Measurements from ENCODE around the gene SCN9A. TPM values are rescaled to one million over a fixed set of nuclear protein-coding genes. Genes with fewer than 3 reads are reported as not detected.
"Not testable (repeated sequence)": the region's sequence is repeated elsewhere in the genome, so short reads cannot be mapped to it uniquely, and the experiment has no call there.

SCN9A gene
- 25.5 TPM for total RNA-seq

DNA sequence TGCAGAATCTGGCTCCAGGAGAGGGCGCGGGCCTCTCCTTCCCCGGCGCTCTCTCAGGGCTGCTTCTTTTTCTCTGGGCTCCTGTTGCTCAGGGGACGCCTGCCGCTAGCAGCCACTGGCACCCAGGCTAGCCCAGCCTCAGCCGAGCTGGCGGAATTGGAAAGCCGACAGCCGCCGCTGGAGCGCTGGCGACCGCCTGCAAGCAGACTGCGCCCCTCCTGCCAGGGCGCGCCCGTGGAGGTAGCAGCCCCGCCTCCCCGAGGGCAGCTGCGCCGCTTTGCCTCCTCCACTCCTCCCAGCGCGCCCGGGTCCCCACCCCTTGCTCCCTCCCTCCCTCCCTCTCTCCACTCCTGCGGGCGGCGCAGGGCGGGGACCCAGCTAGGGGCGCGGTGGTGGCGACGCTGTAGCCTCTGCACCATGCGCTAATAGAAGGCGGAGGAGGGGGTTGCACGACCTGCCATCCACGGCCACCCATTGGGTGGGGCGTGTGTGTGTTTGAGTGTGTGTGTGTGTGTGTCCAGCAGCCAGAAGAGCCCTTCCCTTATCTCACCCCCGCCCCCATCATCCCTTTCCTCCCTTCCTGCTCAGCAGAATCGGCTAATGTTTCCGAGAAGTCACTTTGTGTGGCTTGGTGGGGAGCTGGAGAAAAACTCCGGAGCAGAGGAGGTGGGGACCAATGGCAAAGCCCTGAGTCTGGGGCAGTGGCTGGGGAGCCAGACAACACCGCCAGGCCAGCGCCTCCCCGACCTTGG lies at the start of gene SCN9A:
Gene SCN9A (minus strand): TSS at position 209 of the 752 bp plus-strand sequence. CDS start 64,188 bp downstream, outside the sequence.
- intact Hi-C loops (cut with DNase I) = no loop called here
- DNase-seq (ENCODE audit: low spot score) = peak; percentile 81
- peak; percentile 93 for ATAC-seq

DNA sequence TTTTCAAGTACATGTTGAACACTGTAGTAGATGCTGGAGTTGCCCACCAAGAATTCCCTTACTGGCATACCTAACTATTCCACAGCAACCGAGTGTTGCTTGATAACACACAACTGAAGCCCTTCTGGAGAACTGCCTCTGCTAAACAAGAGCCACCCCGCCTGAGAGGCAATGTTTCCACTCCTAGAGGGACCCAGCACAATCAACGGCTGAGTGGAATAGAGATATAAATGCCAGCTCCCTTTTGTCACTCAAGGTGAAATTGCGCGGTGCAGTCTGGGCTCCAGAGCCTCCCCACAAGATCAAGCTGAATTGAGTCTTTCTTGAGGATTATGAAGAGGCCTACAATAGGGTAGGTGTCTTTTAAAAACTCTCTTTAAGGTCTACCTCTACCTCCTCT lies 49.1 kb upstream of the SCN9A start:
- ATAC-seq = no peak
- DNase-seq (ENCODE audit: low spot score) = no peak
- intact Hi-C loops (cut with DNase I) = no loop called here

DNA sequence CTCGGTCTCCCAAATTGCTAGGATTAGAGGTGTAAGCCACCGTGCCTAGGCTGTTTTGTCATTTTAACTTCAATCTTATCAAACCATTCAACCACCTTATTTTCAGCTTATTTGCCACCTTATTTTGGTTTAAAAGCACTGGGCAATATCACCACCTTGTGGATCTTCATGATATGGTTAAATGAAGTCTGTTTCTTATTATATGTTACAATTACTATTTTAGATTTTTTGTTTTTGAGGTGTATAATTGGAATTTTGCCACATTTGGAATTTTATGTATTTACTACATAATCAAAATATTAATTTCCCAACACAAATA lies 43.8 kb upstream of the SCN9A start:
- ATAC-seq (no peak), DNase-seq (ENCODE audit: low spot score) (no peak)
- intact Hi-C loops (cut with DNase I) = no loop called here

DNA sequence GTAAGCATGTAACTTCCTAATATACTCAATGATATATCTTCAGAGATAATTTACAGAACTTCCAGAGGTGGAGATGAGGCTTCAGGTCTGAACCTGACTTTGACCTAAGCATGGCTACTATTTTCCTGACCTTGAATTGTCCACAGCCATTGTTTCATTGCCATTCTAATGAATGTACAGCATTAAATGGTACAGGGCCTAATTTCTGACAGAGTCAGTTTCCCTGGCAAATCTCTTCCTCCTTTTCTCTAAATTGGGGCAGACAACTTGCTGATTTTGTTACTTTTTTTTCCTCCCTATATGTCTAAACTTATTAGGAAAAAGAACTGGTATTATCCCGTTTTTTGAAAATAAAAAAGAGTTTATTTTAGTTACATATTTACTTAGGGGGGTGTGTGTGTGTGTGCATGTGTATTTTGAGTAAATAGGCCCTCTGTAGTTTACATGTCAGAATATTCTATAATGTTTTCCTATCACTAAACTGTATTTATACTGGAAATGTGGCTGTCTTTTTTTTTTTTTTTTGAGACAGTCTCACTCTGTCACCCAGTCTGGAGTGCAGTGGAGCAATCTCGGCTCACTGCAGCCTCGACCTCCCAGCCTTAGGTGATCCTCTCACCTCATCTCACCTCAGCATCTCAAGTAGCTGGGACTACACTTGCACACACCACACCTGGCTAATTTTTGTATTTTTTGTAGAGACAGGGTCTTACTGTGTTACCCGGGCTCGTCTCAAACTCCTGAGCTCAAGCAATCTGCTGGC lies 43.3 kb upstream of the SCN9A start:
- ATAC-seq (no peak), DNase-seq (ENCODE audit: low spot score) (no peak)
- intact Hi-C loops (cut with DNase I) = no loop called here

DNA sequence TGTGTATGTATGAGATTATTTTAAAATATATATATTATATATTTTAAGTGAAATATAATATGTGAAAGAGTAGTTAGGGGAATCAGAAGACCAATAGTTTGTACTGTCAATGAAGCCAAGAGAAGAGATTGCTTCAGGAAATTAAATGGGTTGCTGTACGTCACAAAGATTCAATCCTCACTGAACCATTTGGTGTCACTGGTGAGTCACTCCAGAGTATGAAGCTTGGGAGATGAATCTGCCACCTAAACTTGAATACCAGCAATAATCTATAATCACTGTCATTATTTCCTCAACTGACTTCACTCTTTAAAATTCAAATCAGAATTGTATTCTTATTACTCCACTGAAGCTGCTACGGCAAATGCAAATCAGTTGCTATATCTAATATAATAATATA lies 41.9 kb upstream of the SCN9A start:
- intact Hi-C loops (cut with DNase I) = no loop called here
- no peak for DNase-seq (ENCODE audit: low spot score)
- ATAC-seq = no peak

DNA sequence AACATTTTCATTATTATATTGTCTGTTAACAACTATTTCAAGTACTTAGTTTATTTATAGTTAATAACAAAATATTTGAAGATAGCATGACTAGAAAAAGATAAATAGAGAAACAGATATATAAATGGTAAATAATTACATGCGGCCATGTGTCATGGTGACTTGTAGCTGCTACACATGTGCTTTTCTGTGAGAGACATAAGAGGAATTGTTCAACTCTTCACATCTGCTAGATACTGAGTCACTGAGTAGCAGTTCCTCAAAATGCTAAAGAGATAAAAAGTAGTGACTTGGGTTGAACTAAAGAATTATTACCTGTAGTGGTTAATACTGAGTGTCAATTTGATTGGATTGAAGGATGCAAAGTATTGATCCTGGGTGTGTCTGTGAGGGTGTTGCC lies 37.5 kb upstream of the SCN9A start:
- DNase-seq (ENCODE audit: low spot score) (no peak), ATAC-seq (no peak)
- intact Hi-C loops (cut with DNase I) = no loop called here

DNA sequence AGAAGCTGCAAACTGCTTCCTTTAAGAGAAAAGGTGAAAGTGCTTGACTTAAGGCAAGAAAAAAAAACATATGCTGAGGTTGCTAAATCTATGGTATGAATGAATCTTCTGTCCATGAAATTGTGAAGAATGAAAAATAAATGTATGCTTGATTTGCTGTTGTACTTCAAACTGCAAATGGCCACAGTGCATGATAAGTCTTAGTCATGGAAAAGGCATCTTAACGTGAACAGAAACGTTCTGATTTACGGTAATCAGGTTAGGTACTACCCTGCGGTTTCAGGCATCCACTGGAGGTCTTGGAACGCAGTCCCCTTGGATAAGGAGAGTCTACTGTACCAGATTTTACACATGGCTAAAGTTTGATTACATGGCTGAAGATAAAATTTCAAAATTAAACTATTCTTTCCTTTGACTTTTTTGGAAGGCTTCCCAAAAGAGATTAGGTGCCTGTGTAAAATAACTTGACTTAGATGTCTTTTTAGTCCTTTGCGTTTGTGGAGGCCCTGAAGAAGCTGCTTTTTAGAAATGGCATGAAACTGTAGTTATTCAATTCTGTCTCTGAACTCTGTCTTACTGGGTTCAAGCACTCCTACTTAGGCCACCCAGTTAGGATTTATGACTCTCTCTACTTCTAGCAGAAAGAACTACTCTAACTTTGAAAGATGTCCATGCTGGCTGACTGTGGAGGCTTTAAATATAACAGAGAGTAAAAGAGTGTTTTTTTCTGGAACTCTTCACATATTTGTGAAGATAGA lies 35.9 kb upstream of the SCN9A start:
- ATAC-seq = no peak
- intact Hi-C loops (cut with DNase I) = no loop called here

DNA sequence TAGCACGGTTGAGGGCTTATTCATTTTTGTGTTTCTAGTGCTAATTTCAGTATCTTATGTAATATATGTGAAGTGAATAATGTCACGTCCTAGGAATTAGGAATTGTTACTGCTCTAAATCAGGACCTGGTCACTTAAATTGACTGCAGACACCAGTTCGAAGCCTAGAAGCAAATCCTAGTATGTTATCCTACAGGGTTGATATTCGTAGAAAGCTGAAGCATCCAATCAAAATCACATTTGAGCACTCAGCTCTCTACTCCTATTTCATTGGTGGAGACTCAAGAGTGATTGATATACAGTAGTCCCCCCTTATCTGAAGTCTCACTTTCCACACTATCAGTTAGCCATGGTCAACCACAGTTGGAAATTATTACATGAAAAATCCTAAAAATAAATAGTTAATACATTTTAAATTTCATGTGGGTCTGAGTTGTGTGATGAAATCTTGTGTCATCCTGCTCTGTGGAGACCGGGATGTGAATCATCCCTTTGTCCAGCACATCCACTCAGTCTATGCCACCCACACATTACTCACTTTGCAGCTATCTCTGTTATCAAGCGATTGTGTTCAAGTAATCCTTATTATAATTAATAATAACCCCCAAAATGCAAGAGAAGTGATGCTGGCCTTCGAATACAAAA lies 35.2 kb upstream of the SCN9A start:
- intact Hi-C loops (cut with DNase I) = no loop called here
- peak; percentile 74 for ATAC-seq
- DNase-seq (ENCODE audit: low spot score) = no peak

More for the DNA sequence above, 35.9 kb upstream of the SCN9A start:
- DNase-seq (ENCODE audit: low spot score) = no peak

DNA sequence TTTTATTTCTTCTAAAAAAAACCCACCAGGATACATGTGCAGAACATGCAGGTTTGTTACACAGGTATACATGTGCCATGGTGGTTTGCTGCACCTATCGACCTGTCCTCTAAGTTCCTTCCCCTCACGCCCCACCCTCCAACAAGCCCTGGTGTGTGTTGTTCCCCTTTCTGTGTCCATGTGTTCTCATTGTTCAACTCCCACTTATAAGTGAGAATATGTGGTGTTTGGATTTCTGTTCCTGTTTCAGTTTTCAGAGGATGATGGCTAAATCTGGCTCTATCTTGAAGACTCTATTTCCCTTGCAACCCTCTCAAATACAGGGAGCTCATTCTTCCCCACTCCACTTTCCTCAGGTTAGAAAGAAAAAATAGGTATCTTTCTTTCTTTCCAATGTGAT lies 32.0 kb upstream of the SCN9A start:
- DNase-seq (ENCODE audit: low spot score); intact Hi-C loops (cut with DNase I); ATAC-seq: not testable (repeated sequence)

DNA sequence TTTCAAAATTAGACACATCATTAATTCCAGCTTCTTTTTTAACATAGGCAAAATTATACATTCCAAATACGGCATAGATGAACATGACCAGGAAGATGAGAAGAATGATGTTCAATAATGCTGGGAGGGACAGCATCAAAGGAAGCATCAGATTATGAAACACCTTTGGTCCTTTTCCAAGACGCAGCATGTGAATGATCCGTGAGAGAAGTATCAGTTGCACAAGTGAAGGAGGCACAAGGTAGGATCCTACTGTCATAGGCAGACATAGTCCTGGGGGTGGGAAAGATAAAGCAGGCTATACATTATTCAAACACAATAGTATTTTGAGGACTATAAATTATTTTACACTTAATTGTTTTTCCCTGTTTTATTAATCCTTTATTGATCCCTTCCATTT lies 30.6 kb upstream of the SCN9A start:
- ATAC-seq (no peak), DNase-seq (ENCODE audit: low spot score) (no peak)
- intact Hi-C loops (cut with DNase I) = no loop called here

DNA sequence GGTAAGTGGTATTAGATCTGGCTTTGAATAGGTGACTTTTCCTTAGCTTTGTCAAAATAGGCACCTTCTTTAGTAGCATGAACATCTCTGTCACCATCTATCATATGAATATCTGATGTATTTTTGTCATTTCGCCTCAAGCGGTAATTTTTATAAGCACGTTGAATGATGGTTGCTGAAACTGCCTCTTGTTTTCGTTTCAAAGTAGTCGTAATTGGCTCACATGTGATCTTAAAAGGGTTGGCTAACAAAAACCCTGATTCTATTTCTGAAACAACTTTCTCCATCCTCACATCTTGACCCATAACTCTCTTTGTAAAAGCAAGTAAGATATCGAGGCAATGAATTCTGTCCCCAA lies 29.8 kb upstream of the SCN9A start:
- intact Hi-C loops (cut with DNase I) = no loop called here
- DNase-seq (ENCODE audit: low spot score) = no peak
- no peak for ATAC-seq

DNA sequence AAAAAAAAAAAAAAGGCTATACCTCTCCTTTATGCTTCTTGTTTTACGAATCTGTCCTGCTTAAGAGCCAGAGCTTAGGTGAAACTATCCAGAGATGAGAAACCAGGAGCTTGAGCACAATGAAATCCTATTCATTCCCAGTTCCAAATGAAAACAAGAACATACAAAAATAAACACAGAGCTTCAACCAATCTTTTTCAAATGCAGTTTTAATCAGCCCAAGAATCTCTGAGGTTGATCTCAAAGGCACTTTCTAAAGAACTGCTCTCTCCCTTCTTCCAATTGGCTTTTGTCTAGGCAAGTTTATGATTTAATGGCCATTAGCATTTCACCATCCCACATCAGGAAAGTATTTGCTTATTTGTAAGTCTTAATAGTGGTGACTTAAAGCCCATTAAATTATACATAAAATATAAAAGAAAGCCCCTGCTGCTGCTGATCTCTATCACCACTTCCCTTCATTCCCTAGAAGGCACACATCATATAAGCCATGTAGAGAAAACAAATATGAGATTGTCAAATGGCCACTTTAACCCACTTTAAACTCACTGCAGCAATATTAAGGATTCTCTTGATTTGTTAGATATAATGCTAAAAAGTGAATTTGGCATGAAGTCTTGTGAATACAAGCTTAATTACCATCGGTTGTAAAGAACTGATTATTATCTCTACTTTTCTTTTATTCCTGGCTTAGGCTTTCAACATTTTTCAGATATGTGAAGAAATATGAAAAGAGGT lies 29.3 kb upstream of the SCN9A start:
- ATAC-seq = no peak
- no peak for DNase-seq (ENCODE audit: low spot score)
- intact Hi-C loops (cut with DNase I) = no loop called here

DNA sequence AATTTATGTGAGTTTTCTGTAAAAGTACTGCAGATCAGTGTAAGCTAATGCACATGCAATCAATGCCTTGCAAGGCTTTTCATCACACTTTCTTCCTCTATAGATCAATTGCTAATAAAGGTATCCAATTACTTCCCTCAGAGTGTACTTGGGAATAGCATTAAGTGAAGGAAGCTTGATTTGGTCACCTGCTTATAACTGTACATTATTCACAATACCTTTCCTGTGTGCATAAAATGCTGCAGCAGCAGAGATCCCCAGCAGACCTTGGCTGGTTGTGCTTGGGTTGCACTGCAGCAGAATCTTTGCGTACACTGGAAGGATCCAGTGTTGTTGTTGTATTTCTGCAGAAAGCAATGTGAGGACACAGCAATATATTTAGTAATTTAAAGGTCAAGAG lies 18.5 kb upstream of the SCN9A start:
- intact Hi-C loops (cut with DNase I) = no loop called here
- ATAC-seq = no peak
- DNase-seq (ENCODE audit: low spot score) = no peak

DNA sequence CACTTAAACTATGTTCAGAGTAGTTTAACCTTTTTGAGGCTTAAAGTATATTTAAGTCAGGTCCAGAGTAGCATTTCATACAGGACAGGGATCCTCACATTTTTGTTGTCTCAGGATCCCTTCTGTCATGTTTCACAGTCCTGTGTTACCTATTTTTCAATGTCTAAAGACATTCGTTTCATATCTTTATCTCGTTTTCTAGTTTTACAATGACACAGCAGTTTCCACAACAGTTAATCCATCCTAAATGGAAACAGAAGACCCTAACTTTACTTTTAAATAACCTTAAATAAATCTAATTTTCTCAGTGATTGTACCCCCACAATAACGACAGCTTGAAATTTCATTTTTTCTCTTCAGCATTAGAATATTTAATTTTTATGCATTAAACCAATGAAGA lies 17.3 kb upstream of the SCN9A start:
- no peak for DNase-seq (ENCODE audit: low spot score)
- no peak for ATAC-seq
- intact Hi-C loops (cut with DNase I) = no loop called here

DNA sequence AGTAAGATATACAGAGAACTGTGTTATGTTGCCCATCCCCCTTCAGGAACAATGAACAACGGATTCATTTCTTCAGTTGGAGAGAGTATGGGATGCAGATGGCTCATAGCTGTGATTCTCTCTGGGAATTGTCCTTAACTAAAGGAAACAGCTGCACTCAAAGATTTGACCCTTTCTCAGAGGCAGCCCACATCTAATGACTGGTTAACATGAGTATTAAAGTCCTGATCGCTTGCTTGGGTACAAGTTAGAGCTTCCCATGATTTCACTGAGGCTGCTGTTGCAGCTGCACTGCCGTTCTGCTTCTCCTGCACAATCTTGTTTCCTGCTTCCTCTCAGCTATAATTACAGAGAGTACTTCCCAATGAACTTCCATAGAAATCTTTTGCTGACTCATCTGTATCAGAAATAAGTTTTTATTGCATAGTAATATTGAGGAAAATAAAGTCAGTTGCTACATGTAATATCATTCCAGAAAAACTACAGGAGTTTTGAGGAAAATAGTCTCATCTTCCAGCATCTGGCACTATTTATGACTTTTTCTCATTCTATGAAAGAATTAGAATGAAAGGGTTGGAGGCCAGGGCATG lies 12.8 kb upstream of the SCN9A start:
- DNase-seq (ENCODE audit: low spot score) (no peak), ATAC-seq (no peak)
- intact Hi-C loops (cut with DNase I) = no loop called here

DNA sequence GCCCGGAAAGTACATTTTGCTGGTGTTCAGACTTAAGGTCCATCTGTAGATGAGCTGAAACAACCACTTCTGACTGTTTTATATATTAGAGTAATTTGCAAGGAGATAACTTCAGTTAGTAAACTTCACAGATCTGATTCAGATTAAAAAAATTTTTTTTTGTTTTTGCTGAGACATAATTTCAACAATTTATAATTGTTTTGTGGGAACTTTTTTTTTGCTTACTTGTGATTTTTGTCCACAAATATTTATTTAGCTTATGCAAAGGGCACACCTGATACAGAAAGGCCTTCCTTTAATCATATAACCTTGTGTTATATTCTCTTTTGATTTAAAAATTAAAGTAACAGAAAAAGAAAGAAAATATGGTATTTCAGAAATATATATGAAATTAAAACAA lies 9.6 kb upstream of the SCN9A start:
- intact Hi-C loops (cut with DNase I) = no loop called here
- DNase-seq (ENCODE audit: low spot score) (no peak), ATAC-seq (no peak)

DNA sequence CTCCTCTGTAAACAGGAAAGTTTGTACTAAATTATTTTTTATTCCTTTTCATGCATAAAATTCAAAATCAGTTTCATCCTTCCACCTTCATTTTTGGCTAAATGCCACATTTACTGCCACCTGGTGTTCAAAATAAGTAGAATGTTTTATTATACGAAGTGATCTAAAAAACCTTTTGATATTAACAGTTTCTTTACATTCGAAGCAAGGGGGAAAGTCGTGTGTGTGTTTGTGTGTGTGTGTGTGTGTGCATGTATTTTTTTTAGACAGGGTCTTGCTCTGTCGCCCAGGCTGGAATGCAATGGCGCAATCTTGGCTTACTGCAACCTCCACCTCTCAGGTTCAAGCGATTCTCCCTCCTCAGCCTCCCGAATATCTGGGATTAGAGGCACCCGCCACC lies 9.0 kb upstream of the SCN9A start:
- ATAC-seq (no peak), DNase-seq (ENCODE audit: low spot score) (no peak)
- intact Hi-C loops (cut with DNase I) = no loop called here

DNA sequence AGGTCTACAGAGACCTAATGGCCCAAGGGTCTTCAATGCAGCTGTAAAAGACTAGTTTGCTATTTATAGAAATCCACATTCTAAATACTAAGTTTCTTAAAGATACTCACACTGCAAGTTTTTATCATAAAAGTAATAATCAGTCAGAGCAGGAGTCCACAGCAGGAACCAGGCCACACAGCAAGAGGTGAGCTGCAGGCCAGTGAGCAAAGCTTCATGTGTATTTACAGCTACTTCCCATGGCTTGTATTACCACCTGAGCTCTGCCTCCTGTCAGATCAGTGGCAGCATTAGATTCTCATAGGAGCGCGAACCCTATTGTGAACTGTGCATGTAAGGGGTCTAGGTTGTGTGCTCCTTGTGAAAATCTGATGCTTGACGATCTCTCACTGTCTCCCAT lies 6.7 kb upstream of the SCN9A start:
- intact Hi-C loops (cut with DNase I) = no loop called here
- no peak for DNase-seq (ENCODE audit: low spot score)
- no peak for ATAC-seq

DNA sequence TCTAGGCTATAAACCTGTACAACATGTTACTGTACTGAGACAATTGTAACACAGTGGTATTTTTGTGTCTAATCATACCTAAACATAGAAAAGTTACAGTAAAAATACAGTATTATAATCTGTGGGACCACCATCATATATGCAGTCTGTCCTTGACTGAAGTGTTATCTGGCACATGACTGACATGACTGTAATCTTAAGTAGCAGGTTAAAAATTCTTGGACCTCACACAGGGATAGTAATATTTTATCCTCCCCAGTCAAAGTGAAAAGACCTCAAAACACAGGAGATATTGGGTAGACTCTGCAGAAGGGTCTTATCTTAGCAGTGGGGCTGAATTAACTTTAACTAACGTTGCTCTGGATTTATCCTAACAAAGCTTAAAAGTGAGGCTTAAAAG lies 4.9 kb upstream of the SCN9A start:
- intact Hi-C loops (cut with DNase I) = no loop called here
- ATAC-seq = no peak
- DNase-seq (ENCODE audit: low spot score) = no peak

Measured in sciatic nerve (tissue), 2 donors.